Immature natural killer cell (primary cell): ENCODE results near the gene PBXIP1. TPM values are rescaled to one million over a fixed set of nuclear protein-coding genes. Genes with fewer than 3 reads are reported as not detected.

Experiments
- polyA plus RNA-seq, 3 donors: library from polyadenylated mRNA; unstranded; fragments of 300-500 nt; fragmentation: Illumina TruSeq; gene quantifications; one replicate each; pipeline ENCODE4 v1.2.3, GENCODE V29; 2021

The PBXIP1 gene
- polyA plus RNA-seq, 3 donors from 2014 or later, result 45.1 to 117 (median 94.6) TPM

Other genes starting within 250 kb of the PBXIP1 start
- not detected for gene KCNN3, start 85.8 kb downstream of the PBXIP1 start, polyA plus RNA-seq
- 10 to 100 TPM; 52.5 to 53.8 (median 53.6) TPM for gene PMVK, start 19.4 kb downstream of the PBXIP1 start, polyA plus RNA-seq
- gene PYGO2, start 5.7 kb upstream of the PBXIP1 start, polyA plus RNA-seq, result 10 to 100 TPM; 15.0 to 39.1 (median 15.4) TPM
- gene SHC1, start 14.6 kb upstream of the PBXIP1 start, polyA plus RNA-seq, result 10 to 100 TPM; 32.3 to 49.4 (median 42.5) TPM
- 10 to 100 TPM; 59.5 to 82.7 (median 67.5) TPM for gene CKS1B, start 18.6 kb upstream of the PBXIP1 start, polyA plus RNA-seq
- 10 to 100 TPM; 40.9 to 99.7 (median 41.7) TPM for gene FLAD1, start 27.2 kb upstream of the PBXIP1 start, polyA plus RNA-seq
- gene LENEP, start 37.5 kb upstream of the PBXIP1 start, polyA plus RNA-seq, result not detected
- 1 to 10 TPM in 2 of 3 donors, under 1 TPM in 1; 0.96 to 3.3 (median 1.8) TPM for gene ZBTB7B, start 46.7 kb upstream of the PBXIP1 start, polyA plus RNA-seq
- not detected for gene DCST2, start 77.7 kb upstream of the PBXIP1 start, polyA plus RNA-seq
- gene DCST1, start 77.7 kb upstream of the PBXIP1 start, polyA plus RNA-seq, result not detected
- 10 to 100 TPM; 10.4 to 27.1 (median 24.3) TPM for gene ADAM15, start 95.2 kb upstream of the PBXIP1 start, polyA plus RNA-seq
- 1 to 10 TPM; 1.1 to 3.0 (median 2.6) TPM for gene EFNA4, start 107.6 kb upstream of the PBXIP1 start, polyA plus RNA-seq
- 1 to 10 TPM in 1 of 3 donors, under 1 TPM in 2; 0.70 to 2.3 (median 0.94) TPM for gene EFNA3, start 122.7 kb upstream of the PBXIP1 start, polyA plus RNA-seq
- gene EFNA1, start 171.8 kb upstream of the PBXIP1 start, polyA plus RNA-seq, result 1 to 10 TPM in 2 of 3 donors, under 1 TPM in 1; 0.64 to 4.0 (median 1.1) TPM
- 100 to 1,000 TPM in 1 of 3 donors, 10 to 100 TPM in 2; 59.5 to 120 (median 93.0) TPM for gene SLC50A1, start 179.8 kb upstream of the PBXIP1 start, polyA plus RNA-seq
- 100 to 1,000 TPM; 103 to 274 (median 126) TPM for gene DPM3, start 184.4 kb upstream of the PBXIP1 start, polyA plus RNA-seq
- gene KRTCAP2, start 217.2 kb upstream of the PBXIP1 start, polyA plus RNA-seq, result 100 to 1,000 TPM; 396 to 465 (median 435) TPM
- under 1 TPM in 1 of 3 donors, not detected in 2; 0.43 TPM for gene TRIM46, start 217.8 kb upstream of the PBXIP1 start, polyA plus RNA-seq